Lower leg skin (tissue), 4 donors: ENCODE measurements around the gene ICE1. TPM values are rescaled to one million over a fixed set of nuclear protein-coding genes. Genes with fewer than 3 reads are reported as not detected.

ENCODE experiments used
- DNase-seq, 2 donors: peaks; one replicate each; pipeline ENCODE4 v3.0.0-alpha.2; 2019; ENCODE audit warnings: low spot score in 2 of 2
- H3K4me3 ChIP-seq: fragments of 200-600 bp; sonication (generic); 2 replicates; pipeline ENCODE4 v1.5.1; 2017; ENCODE audit warnings: mild to moderate bottlenecking, low read depth; ENCODE audit not compliant: poor library complexity, severe bottlenecking
- CTCF ChIP-seq, 3 donors: fragments of 450-650 bp; IDR thresholded peaks; one replicate each; pipeline ENCODE4 v1.5.1; 2016; ENCODE audit warnings: antibody characterized with exemption in 3 of 3, mild to moderate bottlenecking in 3 of 3, moderate library complexity in 2 of 3
- POLR2A ChIP-seq, 2 donors: fragments of 450-650 bp; IDR thresholded peaks; one replicate each; pipeline ENCODE4 v1.6.1; 2016 to 2017; ENCODE audit warnings: antibody characterized with exemption in 2 of 2, mild to moderate bottlenecking in 1 of 2, moderate library complexity in 1 of 2
- WGBS, 2 donors: methylation state at CpG; one replicate each; pipeline ENCODE4 v1.1.5; 2018; 5-methylcytosine and 5-hydroxymethylcytosine counted together
- intact Hi-C: fragments of 100-400 bp; cut with DNase I; formaldehyde crosslinking; loops from one replicate; pipeline ENCODE4 v1.15.0; 2023; ENCODE audit warnings: low total_unique reads
- total RNA-seq, 4 donors: library from RNA; depleted of rRNA; stranded (reverse); fragments of >200 nt; gene quantifications; one replicate each; pipeline ENCODE4 v1.1.0, GENCODE V29; 2016

ICE1 gene
- total RNA-seq, 4 donors from 2014 or later = 15.3 to 20.2 (median 19.1) TPM

DNA sequence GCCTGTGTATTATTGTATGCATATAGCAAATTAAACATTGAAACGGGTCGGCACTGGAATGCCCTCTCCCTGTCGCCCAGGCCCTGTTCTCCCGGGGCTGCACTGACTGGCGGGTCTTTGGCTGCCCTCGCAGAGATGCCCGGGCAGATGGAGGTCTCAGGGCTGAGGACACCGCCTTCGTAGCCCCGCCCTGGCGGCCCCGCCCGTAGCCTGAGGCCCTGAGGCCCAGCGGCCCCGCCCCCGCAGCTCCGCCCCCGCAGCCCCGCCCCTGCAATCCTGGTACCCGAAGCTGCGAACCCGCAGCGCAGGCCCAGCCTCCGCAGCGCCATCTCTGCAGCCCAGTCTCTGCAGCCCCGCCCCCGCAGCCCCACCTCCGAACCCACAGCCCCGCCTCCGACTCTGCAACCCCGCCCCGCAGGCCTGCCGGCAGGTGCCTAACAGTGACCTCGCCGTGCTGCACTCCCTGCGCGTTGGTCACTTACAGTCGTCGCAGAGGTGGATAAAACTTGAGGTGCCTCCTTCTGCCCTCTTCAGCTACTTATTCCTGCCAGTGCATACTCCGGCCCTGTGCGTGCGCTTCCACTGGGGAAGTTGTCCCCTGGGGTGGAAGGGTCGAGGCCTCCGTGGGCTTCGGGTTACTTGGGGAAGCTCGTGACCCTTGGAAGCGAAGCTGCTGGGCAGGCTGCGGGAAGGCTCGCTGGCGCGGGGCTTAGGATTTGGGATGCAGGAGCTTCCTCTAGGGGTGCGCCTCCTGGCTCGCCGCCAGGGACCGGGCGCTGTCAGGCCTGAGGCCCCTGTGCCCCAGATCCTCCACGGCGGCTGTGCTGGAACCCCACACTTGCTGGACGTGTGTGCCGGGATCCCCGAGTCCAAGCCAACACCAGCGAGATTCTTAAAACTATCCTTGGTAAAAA, 72.3 kb downstream of the ICE1 start:
- DNase-seq = peak; percentile 23 to 94
- H3K4me3 ChIP-seq = no peak overlapping the region
- intact Hi-C loops = loop anchor here (10.0 kb wide), 1 partner anchor 1080 kb away; no protein-coding TSS in a partner anchor
- TF ChIP-seq CTCF (IDR thresholded peaks at IDR 0.05) (no peak), POLR2A (IDR thresholded peaks at IDR 0.05) (no peak)
- WGBS, 2 donors = 19 to 21% methylated on average over 38 to 47 of the region's 62 CpGs

- no peak for DNase-seq
- H3K4me3 ChIP-seq = no peak overlapping the region
- TF ChIP-seq POLR2A (IDR thresholded peaks at IDR 0.05) = no peak
- TF ChIP-seq CTCF (IDR thresholded peaks at IDR 0.05) = no peak
- intact Hi-C loops = loop anchor here (10.0 kb wide), 1 partner anchor 1078 kb away; no protein-coding TSS in a partner anchor
- 24 to 29% methylated on average over 13 of the region's 13 CpGs for WGBS, 2 donors
Measured at GRCh38 chr5:5497152-5497788, 74.8 kb downstream of the ICE1 start.

GRCh38 chr5:5499442-5499841, 77.0 kb downstream of the ICE1 start:
- TF ChIP-seq CTCF (IDR thresholded peaks at IDR 0.05) = no peak
- no peak for TF ChIP-seq POLR2A (IDR thresholded peaks at IDR 0.05)
- H3K4me3 ChIP-seq = no peak overlapping the region
- intact Hi-C loops = loop anchor here (10.0 kb wide), 1 partner anchor 1075 kb away; no protein-coding TSS in a partner anchor
- DNase-seq = no peak
- WGBS, 2 donors = 87 to 89% methylated on average over 7 of the region's 7 CpGs

DNA sequence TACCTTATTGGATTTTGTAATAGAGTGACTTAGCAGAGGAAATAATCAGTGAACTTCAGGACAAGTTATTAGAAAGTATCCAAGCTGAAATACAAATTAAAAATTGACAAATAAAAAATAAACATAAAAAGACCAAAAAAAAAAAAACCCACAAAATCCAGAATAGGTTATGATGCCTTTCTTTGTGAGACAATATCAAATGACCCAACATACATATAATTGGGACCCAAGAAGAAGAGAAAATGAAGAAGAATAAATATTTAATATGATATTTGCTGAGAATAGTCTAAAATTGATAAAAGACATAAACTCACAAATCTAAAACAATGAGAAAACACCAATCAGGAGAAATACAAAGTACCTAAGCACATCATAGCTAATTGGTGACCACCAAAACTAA, 81.8 kb downstream of the ICE1 start:
- no peak overlapping the region for H3K4me3 ChIP-seq
- intact Hi-C loops = no loop called here
- TF ChIP-seq POLR2A (IDR thresholded peaks at IDR 0.05) (no peak), CTCF (IDR thresholded peaks at IDR 0.05) (no peak)
- no peak for DNase-seq

- DNase-seq = no peak
- no peak overlapping the region for H3K4me3 ChIP-seq
- TF ChIP-seq CTCF (IDR thresholded peaks at IDR 0.05) (no peak), POLR2A (IDR thresholded peaks at IDR 0.05) (no peak)
- WGBS, 2 donors = 57 to 62% methylated on average over 3 of the region's 3 CpGs
- intact Hi-C loops = no loop called here
Measured at GRCh38 chr5:5505815-5506214, 83.3 kb downstream of the ICE1 start.
